Mucosa of stomach (tissue), 1 donor: ENCODE measurements around the gene MFAP1.

Experiments used
- H3K27me3 ChIP-seq: one replicate; pipeline ENCODE4 v1.7.0; 2013; ENCODE audit warnings: mild to moderate bottlenecking, low read length; ENCODE audit not compliant: control insufficient read depth, insufficient read depth
- H3K36me3 ChIP-seq: one replicate; pipeline ENCODE4 v1.7.0; 2013; ENCODE audit warnings: low read length; ENCODE audit not compliant: control insufficient read depth, insufficient read depth
- H3K4me1 ChIP-seq: one replicate; pipeline ENCODE4 v1.7.0; 2013; ENCODE audit warnings: mild to moderate bottlenecking, low read length; ENCODE audit not compliant: control insufficient read depth, insufficient read depth
- H3K4me3 ChIP-seq: one replicate; pipeline ENCODE4 v1.7.0; 2013; ENCODE audit warnings: low read length
- H3K9ac ChIP-seq: one replicate; pipeline ENCODE4 v1.7.0; 2013; ENCODE audit warnings: mild to moderate bottlenecking, low read length, moderate library complexity
- H3K9me3 ChIP-seq: one replicate; pipeline ENCODE4 v1.7.0; 2013; ENCODE audit warnings: mild to moderate bottlenecking, low read length, moderate library complexity; ENCODE audit not compliant: control insufficient read depth
- donor health status: Pancreatic carcinoma.

MFAP1 gene

GRCh38 chr15:43791993-43792760 lies 32.3 kb downstream of the MFAP1 start, which contains the start of gene SERF2:
TSS of gene SERF2 (plus strand) at chr15:43792320. CDS start at chr15:43792377, 57 bp downstream.
- peak within 1 kb of the TSS; percentile 100 for H3K9ac ChIP-seq
- H3K27me3 ChIP-seq, result no peaks in the 10 kb centered on the region
- H3K9me3 ChIP-seq, result no peaks in the 10 kb centered on the region
- peak within 1 kb of the TSS; percentile 100 for H3K4me3 ChIP-seq
- peaks cover 16% of the 10 kb centered on the region for H3K36me3 ChIP-seq
- peaks cover 31% of the 10 kb centered on the region for H3K4me1 ChIP-seq

- no peak overlapping the region for H3K9ac ChIP-seq
- H3K36me3 ChIP-seq, result peaks cover under 1% of the 10 kb centered on the region
- H3K9me3 ChIP-seq, result no peaks in the 10 kb centered on the region
- H3K4me1 ChIP-seq, result peaks cover 18% of the 10 kb centered on the region
- H3K4me3 ChIP-seq, result no peak overlapping the region
- no peaks in the 10 kb centered on the region for H3K27me3 ChIP-seq
Observed at GRCh38 chr15:43789409-43789808, 35.1 kb downstream of the MFAP1 start.

GRCh38 chr15:43779016-43779415 lies 45.5 kb downstream of the MFAP1 start:
- H3K27me3 ChIP-seq, result no peaks in the 10 kb centered on the region
- no peaks in the 10 kb centered on the region for H3K9me3 ChIP-seq
- H3K36me3 ChIP-seq, result no peaks in the 10 kb centered on the region
- H3K4me3 ChIP-seq, result no peak overlapping the region
- peaks cover 10% of the 10 kb centered on the region for H3K4me1 ChIP-seq
- H3K9ac ChIP-seq, result no peak overlapping the region

GRCh38 chr15:43777267-43777914 lies 47.1 kb downstream of the MFAP1 start:
- no peaks in the 10 kb centered on the region for H3K27me3 ChIP-seq
- peaks cover under 1% of the 10 kb centered on the region for H3K36me3 ChIP-seq
- peak overlapping the region; percentile 91 for H3K4me3 ChIP-seq
- H3K9me3 ChIP-seq, result no peaks in the 10 kb centered on the region
- peak overlapping the region; percentile 84 for H3K9ac ChIP-seq
- H3K4me1 ChIP-seq, result peaks cover 10% of the 10 kb centered on the region

GRCh38 chr15:43776718-43777266 lies 47.7 kb downstream of the MFAP1 start, which contains the start of gene ELL3:
TSS of gene ELL3 (minus strand) at chr15:43776966. CDS start at chr15:43776901, 65 bp downstream.
- peaks cover 10% of the 10 kb centered on the region for H3K4me1 ChIP-seq
- H3K9me3 ChIP-seq, result no peaks in the 10 kb centered on the region
- H3K9ac ChIP-seq, result peak within 1 kb of the TSS; percentile 84
- peaks cover 6% of the 10 kb centered on the region for H3K36me3 ChIP-seq
- peak within 1 kb of the TSS; percentile 91 for H3K4me3 ChIP-seq
- H3K27me3 ChIP-seq, result no peaks in the 10 kb centered on the region

- peak overlapping the region; percentile 84 for H3K9ac ChIP-seq
- H3K27me3 ChIP-seq, result no peaks in the 10 kb centered on the region
- H3K36me3 ChIP-seq, result peaks cover 10% of the 10 kb centered on the region
- H3K9me3 ChIP-seq, result no peaks in the 10 kb centered on the region
- peak overlapping the region; percentile 84 for H3K4me3 ChIP-seq
- peaks cover 10% of the 10 kb centered on the region for H3K4me1 ChIP-seq
Observed at GRCh38 chr15:43776101-43776717, 48.3 kb downstream of the MFAP1 start.

GRCh38 chr15:43775411-43775965 lies 49.0 kb downstream of the MFAP1 start:
- Histone ChIP-seq H3K4me1 (peaks cover 10% of the 10 kb centered on the region), H3K4me3 (peak overlapping the region; percentile 84), H3K36me3 (peaks cover 13% of the 10 kb centered on the region), H3K27me3 (no peaks in the 10 kb centered on the region), H3K9ac (peak overlapping the region; percentile 84), H3K9me3 (no peaks in the 10 kb centered on the region)

- Histone ChIP-seq H3K4me3 (no peak overlapping the region), H3K27me3 (no peaks in the 10 kb centered on the region), H3K36me3 (peaks cover 13% of the 10 kb centered on the region), H3K4me1 (peaks cover 10% of the 10 kb centered on the region), H3K9ac (no peak overlapping the region), H3K9me3 (no peaks in the 10 kb centered on the region)
Observed at GRCh38 chr15:43774062-43774461, 50.4 kb downstream of the MFAP1 start.

GRCh38 chr15:43772624-43773023 lies 51.9 kb downstream of the MFAP1 start:
- peaks cover 13% of the 10 kb centered on the region for H3K36me3 ChIP-seq
- H3K9me3 ChIP-seq, result no peaks in the 10 kb centered on the region

GRCh38 chr15:43771816-43772215 lies 52.7 kb downstream of the MFAP1 start:
- Histone ChIP-seq H3K36me3 (peaks cover 13% of the 10 kb centered on the region), H3K9ac (no peak overlapping the region)

More at GRCh38 chr15:43772624-43773023, 51.9 kb downstream of the MFAP1 start:
- H3K27me3 ChIP-seq, result no peaks in the 10 kb centered on the region
- no peak overlapping the region for H3K9ac ChIP-seq
- peaks cover 10% of the 10 kb centered on the region for H3K4me1 ChIP-seq
- H3K4me3 ChIP-seq, result no peak overlapping the region

GRCh38 chr15:43769584-43770228 lies 54.8 kb downstream of the MFAP1 start:
- Histone ChIP-seq H3K36me3 (peaks cover 18% of the 10 kb centered on the region), H3K9ac (no peak overlapping the region), H3K4me3 (no peak overlapping the region), H3K4me1 (no peaks in the 10 kb centered on the region), H3K9me3 (no peaks in the 10 kb centered on the region), H3K27me3 (no peaks in the 10 kb centered on the region)

More at GRCh38 chr15:43771816-43772215, 52.7 kb downstream of the MFAP1 start:
- no peaks in the 10 kb centered on the region for H3K27me3 ChIP-seq
- no peaks in the 10 kb centered on the region for H3K9me3 ChIP-seq
- H3K4me1 ChIP-seq, result peaks cover 10% of the 10 kb centered on the region
- H3K4me3 ChIP-seq, result no peak overlapping the region
